Breast epithelium (tissue), 4 donors: Measurements from ENCODE around the gene BRD2. TPM values are rescaled to one million over a fixed set of nuclear protein-coding genes. Genes with fewer than 3 reads are reported as not detected.

ENCODE experiments used
- DNase-seq, 2 donors: peaks; one replicate each; pipeline ENCODE4 v3.0.0-alpha.2; 2019; ENCODE audit warnings: low spot score in 2 of 2
- H3K27ac ChIP-seq, 2 donors: fragments of 200-600 bp; sonication (generic) in 1 of 2; one replicate each; pipeline ENCODE4 v1.5.1; 2016 to 2019; ENCODE audit warnings: mild to moderate bottlenecking in 1 of 2
- H3K27me3 ChIP-seq, 2 donors: fragments of 200-600 bp; sonication (generic) in 1 of 2; one replicate each; pipeline versions ENCODE4 v1.5.1 to v1.6.0; 2017 to 2019; ENCODE audit warnings: control low read depth in 1 of 2, mild to moderate bottlenecking in 1 of 2
- H3K36me3 ChIP-seq: fragments of 200-600 bp; one replicate; pipeline ENCODE4 v1.5.1; 2019
- H3K4me1 ChIP-seq, 2 donors: fragments of 200-600 bp; sonication (generic); one replicate each; pipeline ENCODE4 v1.5.1; 2016 to 2019; ENCODE audit warnings: control low read depth in 1 of 2
- H3K4me3 ChIP-seq, 3 donors: fragments of 200-600 bp; sonication (generic); 1 replicate in 2 of 3; 2 replicates in 1 of 3; pipeline ENCODE4 v1.5.1; 2016 to 2019; ENCODE audit warnings: mild to moderate bottlenecking in 3 of 3, moderate library complexity in 2 of 3
- H3K9me3 ChIP-seq, 2 donors: fragments of 200-600 bp; sonication (generic) in 1 of 2; one replicate each; pipeline ENCODE4 v1.5.1; 2016 to 2019; ENCODE audit warnings: control low read depth in 1 of 2
- POLR2A ChIP-seq: fragments of 450-650 bp; IDR thresholded peaks from one replicate; pipeline ENCODE4 v1.6.1; 2016; ENCODE audit warnings: antibody characterized with exemption, mild to moderate bottlenecking, moderate library complexity
- POLR2AphosphoS5 ChIP-seq, 3 donors: sonication (generic); formaldehyde crosslinking; IDR thresholded peaks; one replicate each; pipeline ENCODE4 v1.6.1; 2017; ENCODE audit warnings: antibody characterized with exemption in 3 of 3
- intact Hi-C: fragments of 100-400 bp; cut with DNase I; formaldehyde crosslinking; loops from one replicate; pipeline ENCODE4 v1.15.1; 2023; ENCODE audit warnings: low total_unique reads
- total RNA-seq, 3 donors: library from RNA; depleted of rRNA; stranded (reverse); fragments of >200 nt; gene quantifications; one replicate each; pipeline ENCODE4 v1.1.0, GENCODE V29; 2016
- TF ChIP-seq, protein P1 (sequence below), 3 donors: fragments of 450-650 bp; IDR thresholded peaks; one replicate each; pipeline ENCODE4 v1.5.1; 2016 to 2017; ENCODE audit warnings: antibody characterized with exemption in 3 of 3, mild to moderate bottlenecking in 3 of 3, moderate library complexity in 3 of 3

BRD2 gene
- total RNA-seq, 3 donors from 2014 or later, result 111 to 159 (median 122) TPM

DNA sequence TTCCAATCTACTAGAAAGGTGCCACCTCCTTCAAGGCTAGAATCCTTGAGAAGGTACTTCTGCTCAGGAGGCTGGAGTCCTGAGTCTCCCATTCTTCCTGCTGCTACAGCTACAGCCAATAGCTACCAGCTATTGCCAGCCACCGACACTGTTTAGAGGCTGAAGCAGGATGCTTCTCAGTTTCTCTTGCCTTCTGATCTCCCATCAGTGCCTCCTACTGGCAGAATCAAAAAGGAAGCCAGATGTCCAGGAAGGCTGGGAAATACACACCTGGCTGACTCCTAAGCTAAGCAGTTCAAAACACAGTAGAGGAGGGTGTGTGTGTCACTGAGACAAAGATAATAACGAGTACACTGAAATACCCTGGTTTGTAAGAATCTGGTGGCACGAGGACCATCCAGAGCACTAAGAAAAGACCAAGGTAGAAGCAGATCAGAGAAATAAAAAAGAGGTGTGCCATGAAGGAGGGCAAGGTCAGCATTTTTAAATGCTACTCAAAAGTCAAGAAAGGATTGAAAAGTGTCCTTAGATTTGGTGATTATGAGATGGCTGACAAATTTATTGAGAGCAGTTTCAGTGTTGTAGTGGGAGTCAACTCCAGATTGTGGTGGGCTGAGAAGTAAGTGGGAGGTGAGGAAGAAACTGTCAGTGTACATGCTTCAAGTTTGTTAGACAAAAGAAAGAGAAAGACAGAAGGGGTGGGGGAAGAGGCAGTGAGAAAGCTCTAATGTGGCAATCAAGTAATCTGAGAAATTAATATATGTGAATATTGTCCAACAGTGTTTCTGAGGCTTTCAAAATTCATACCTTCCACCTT, 13.2 kb upstream of the BRD2 start:
- intact Hi-C loops, result loop anchor here (5.0 to 10.0 kb wide), 2 partner anchors 70 to 832 kb away; partner anchors contain the start of gene LEMD2
- Histone ChIP-seq H3K27ac (no peak overlapping the region), H3K9me3 (no peaks in the 10 kb centered on the region), H3K27me3 (no peaks in the 10 kb centered on the region), H3K4me1 (no peaks in the 10 kb centered on the region), H3K36me3 (no peaks in the 10 kb centered on the region), H3K4me3 (no peak overlapping the region)
- no peak for DNase-seq
- TF ChIP-seq POLR2A (no peak), POLR2AphosphoS5 (IDR thresholded peaks at IDR 0.05) (no peak)
- TF ChIP-seq, protein P1, sequence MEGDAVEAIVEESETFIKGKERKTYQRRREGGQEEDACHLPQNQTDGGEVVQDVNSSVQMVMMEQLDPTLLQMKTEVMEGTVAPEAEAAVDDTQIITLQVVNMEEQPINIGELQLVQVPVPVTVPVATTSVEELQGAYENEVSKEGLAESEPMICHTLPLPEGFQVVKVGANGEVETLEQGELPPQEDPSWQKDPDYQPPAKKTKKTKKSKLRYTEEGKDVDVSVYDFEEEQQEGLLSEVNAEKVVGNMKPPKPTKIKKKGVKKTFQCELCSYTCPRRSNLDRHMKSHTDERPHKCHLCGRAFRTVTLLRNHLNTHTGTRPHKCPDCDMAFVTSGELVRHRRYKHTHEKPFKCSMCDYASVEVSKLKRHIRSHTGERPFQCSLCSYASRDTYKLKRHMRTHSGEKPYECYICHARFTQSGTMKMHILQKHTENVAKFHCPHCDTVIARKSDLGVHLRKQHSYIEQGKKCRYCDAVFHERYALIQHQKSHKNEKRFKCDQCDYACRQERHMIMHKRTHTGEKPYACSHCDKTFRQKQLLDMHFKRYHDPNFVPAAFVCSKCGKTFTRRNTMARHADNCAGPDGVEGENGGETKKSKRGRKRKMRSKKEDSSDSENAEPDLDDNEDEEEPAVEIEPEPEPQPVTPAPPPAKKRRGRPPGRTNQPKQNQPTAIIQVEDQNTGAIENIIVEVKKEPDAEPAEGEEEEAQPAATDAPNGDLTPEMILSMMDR (IDR thresholded peaks at IDR 0.05), result no peak

DNA sequence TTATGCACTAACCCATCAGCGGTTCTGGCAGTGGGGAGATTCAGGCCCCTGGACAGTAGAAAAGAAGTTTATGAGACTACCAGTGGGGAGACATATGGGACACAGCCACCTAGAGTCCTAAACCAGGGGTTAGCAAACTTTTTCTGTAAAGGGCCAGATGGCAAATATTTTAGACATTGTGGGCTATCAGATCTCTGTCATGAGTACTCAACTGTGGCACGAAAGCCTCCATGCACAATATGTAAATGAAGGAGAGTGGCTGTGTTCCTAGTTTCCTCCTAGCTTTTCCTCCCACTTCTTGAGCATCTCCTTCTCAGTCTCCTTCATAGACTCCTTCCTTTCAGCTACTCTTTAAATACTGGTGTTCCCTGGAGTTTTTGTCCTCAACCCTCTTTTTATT, 12.2 kb upstream of the BRD2 start:
- no peak for TF ChIP-seq POLR2AphosphoS5 (IDR thresholded peaks at IDR 0.05)
- no peak for TF ChIP-seq POLR2A
- TF ChIP-seq, protein P1 (IDR thresholded peaks at IDR 0.05), result no peak
- no peak for DNase-seq

DNA sequence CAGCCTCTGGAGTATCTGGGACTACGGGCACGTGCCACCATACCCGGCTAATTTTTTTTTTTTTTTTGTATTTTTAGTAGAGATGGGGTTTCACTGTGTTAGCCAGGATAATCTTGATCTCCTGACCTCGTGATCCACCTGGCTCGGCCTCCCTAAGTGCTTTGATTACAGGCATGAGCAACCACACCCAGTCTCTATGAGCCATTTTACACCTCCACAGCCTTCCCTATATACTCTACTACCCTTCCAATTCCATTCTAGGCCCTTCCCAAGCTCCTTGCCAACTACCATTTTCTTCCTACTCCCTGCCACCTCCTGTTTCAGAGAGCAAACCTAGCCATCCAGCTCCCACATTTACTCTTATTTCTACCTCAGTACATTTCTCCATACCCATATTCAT, 7.8 kb upstream of the BRD2 start:
- H3K4me1 ChIP-seq, result no peaks in the 10 kb centered on the region
- intact Hi-C loops, result no loop called here
- H3K36me3 ChIP-seq, result no peaks in the 10 kb centered on the region
- no peak overlapping the region for H3K4me3 ChIP-seq
- DNase-seq, result no peak
- no peak overlapping the region for H3K27ac ChIP-seq
- H3K27me3 ChIP-seq, result no peaks in the 10 kb centered on the region
- H3K9me3 ChIP-seq, result no peaks in the 10 kb centered on the region
- TF ChIP-seq POLR2AphosphoS5 (IDR thresholded peaks at IDR 0.05), result no peak
- TF ChIP-seq, protein P1 (IDR thresholded peaks at IDR 0.05), result no peak
- no peak for TF ChIP-seq POLR2A

More for the DNA sequence above, 12.2 kb upstream of the BRD2 start:
- no peak overlapping the region for H3K27ac ChIP-seq
- no peaks in the 10 kb centered on the region for H3K36me3 ChIP-seq
- no peaks in the 10 kb centered on the region for H3K4me1 ChIP-seq
- no peak overlapping the region for H3K4me3 ChIP-seq
- no peaks in the 10 kb centered on the region for H3K27me3 ChIP-seq
- H3K9me3 ChIP-seq, result no peaks in the 10 kb centered on the region
- intact Hi-C loops, result loop anchor here (10.0 kb wide), 1 partner anchor 71 kb away; no protein-coding TSS in a partner anchor

DNA sequence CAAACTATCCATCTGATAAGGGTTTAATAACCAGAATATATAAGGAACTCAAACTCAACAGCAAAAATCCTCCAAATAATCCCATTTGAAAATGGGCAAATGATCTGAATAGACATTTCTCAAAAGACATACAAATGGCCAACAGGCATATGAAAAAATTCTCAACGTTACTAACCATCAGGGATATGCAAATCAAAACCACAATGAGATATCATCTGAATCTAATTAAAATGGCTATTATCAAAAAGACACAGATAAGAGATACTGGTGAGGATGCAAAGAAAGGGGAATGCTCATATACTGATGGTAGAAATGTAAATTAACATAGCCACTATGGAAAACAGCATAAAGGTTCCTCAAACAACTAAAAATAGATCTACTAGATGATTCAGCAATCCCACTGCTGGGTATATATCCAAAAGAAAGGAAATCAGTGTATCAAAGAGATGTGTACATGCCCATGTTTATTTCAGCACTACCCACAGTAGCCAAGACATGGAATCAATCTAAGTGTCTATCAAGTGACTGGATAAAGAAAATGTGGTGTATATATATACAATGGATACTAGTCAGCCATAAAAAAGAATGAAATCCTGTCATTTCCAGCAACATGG, 6.1 kb upstream of the BRD2 start:
- TF ChIP-seq POLR2AphosphoS5 (IDR thresholded peaks at IDR 0.05) (no peak), POLR2A (no peak)
- TF ChIP-seq, protein P1 (IDR thresholded peaks at IDR 0.05), result no peak
- no peaks in the 10 kb centered on the region for H3K36me3 ChIP-seq
- intact Hi-C loops, result no loop called here
- H3K27me3 ChIP-seq, result no peaks in the 10 kb centered on the region
- no peaks in the 10 kb centered on the region for H3K9me3 ChIP-seq
- DNase-seq, result no peak
- H3K27ac ChIP-seq, result no peak overlapping the region
- no peaks in the 10 kb centered on the region for H3K4me1 ChIP-seq
- H3K4me3 ChIP-seq, result no peak overlapping the region

DNA sequence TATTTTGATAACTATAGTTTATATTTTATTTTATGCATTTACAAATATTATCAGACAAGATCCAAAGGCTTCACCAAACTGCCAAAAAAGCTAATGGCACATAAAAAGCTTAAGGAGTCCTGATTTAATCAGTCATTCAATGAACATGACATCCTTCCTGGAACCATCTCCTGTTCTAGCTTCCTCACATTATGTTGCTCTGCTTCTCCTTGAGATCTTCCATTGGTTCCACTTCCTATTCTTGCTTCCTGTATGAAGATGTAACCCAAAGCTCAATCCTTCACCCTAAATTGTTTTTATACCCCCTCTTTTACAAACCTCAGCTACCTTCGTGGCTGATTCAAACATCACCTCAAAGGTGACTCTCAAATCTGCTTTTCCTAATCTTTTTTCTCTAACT, 4.5 kb upstream of the BRD2 start:
- no peak for DNase-seq
- no peaks in the 10 kb centered on the region for H3K9me3 ChIP-seq
- peak overlapping the region in 1 of 2 donors; percentile 27 for H3K27ac ChIP-seq
- no peak for TF ChIP-seq POLR2A
- TF ChIP-seq POLR2AphosphoS5 (IDR thresholded peaks at IDR 0.05), result no peak
- TF ChIP-seq, protein P1 (IDR thresholded peaks at IDR 0.05), result no peak
- intact Hi-C loops, result no loop called here
- H3K27me3 ChIP-seq, result no peaks in the 10 kb centered on the region
- no peak overlapping the region for H3K4me3 ChIP-seq
- no peaks in the 10 kb centered on the region for H3K36me3 ChIP-seq
- H3K4me1 ChIP-seq, result no peaks in the 10 kb centered on the region
